Prostate gland (tissue), 2 donors: ENCODE data around the gene TPCN1.

Experiments
- POLR2A ChIP-seq: fragments of 450-650 bp; IDR thresholded peaks from one replicate; pipeline ENCODE4 v1.6.1; 2016; ENCODE audit warnings: antibody characterized with exemption, mild to moderate bottlenecking
- TF ChIP-seq, protein P1 (sequence below), 4 experiments: fragments of 200-600 bp in 2 of 4; fragments of 450-650 bp in 2 of 4; sonication (generic) in 2 of 4; IDR thresholded peaks; 1 replicate in 3 of 4; 2 replicates in 1 of 4; pipeline ENCODE4 v1.5.1; 2016 to 2019; ENCODE audit warnings: antibody characterized with exemption in 4 of 4, mild to moderate bottlenecking in 2 of 4, moderate library complexity in 2 of 4

DNA sequence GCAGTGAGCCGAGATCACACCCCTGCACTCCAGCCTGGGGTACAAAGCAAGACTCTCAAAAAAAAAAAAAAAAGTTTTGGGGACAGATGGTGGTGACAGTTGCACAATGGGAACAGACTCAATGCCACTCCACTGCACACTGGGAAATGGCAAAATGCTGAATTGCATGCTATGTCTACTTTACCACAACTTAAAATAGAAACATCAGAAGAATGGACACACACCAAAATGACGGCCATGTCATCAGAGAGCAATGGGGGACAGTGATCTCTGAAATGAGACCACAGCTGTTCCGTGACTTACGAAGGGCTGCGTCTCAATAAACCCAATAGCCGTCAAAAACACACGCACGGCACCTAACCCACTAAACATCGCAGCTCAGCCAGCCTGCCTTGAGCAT is 49.7 kb upstream of the TPCN1 start:
- TF ChIP-seq, protein P1, sequence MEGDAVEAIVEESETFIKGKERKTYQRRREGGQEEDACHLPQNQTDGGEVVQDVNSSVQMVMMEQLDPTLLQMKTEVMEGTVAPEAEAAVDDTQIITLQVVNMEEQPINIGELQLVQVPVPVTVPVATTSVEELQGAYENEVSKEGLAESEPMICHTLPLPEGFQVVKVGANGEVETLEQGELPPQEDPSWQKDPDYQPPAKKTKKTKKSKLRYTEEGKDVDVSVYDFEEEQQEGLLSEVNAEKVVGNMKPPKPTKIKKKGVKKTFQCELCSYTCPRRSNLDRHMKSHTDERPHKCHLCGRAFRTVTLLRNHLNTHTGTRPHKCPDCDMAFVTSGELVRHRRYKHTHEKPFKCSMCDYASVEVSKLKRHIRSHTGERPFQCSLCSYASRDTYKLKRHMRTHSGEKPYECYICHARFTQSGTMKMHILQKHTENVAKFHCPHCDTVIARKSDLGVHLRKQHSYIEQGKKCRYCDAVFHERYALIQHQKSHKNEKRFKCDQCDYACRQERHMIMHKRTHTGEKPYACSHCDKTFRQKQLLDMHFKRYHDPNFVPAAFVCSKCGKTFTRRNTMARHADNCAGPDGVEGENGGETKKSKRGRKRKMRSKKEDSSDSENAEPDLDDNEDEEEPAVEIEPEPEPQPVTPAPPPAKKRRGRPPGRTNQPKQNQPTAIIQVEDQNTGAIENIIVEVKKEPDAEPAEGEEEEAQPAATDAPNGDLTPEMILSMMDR (IDR thresholded peaks at IDR 0.05), result no peak
- no peak for TF ChIP-seq POLR2A
